ENCODE results near the gene CPLX1. TPM values are rescaled to one million over a fixed set of nuclear protein-coding genes. Genes with fewer than 3 reads are reported as not detected.
A peak's percentile ranks its signal among the peaks of the same experiment; 100 is the strongest.
"Not testable (repeated sequence)": the region's sequence is repeated elsewhere in the genome, so short reads cannot be mapped to it uniquely, and the experiment has no call there.

Gene CPLX1
- polyA plus RNA-seq, 5 donors = 0.84 to 2.7 (median 1.1) TPM

DNA sequence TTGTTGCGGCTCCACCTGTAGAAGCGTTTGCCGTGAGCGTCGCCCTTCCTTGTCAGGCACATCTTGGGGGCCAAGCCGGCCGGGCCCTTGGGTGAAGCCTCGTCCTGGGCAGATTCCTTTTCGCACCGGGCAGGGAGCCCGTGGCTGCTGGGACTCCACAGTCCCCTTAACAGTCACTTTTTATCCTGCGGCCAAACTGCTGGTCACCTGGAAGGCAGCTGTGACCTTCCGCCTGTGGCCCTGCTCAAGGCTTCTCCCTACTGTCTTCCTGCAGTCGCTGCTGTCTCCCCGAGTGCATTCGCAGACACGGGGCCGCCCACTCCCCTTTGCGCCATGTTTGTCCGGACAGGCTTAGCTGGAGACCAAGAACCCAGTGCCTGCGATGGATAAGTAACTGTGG, 65.3 kb downstream of the CPLX1 start:
- DNase-seq = no peak

DNA sequence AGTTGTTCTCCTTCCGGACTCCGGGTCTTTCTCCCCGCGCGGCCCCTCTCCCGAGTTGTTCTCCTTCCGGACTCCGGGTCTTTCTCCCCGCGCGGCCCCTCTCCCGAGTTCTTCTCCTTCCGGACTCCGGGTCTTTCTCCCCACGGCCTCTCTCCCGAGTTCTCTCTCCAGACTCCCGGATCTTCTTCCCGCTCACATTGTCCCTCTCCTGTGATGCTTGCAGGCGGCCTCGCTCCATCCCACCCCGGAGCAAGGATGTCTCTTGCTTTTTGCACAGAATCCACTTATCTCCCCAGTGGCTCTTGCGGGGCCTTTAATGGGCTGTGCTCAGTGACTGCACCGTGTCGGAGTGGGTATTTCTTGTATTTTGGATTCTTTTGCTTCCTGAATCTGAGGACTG, 66.1 kb downstream of the CPLX1 start:
- not testable (repeated sequence) for DNase-seq

DNA sequence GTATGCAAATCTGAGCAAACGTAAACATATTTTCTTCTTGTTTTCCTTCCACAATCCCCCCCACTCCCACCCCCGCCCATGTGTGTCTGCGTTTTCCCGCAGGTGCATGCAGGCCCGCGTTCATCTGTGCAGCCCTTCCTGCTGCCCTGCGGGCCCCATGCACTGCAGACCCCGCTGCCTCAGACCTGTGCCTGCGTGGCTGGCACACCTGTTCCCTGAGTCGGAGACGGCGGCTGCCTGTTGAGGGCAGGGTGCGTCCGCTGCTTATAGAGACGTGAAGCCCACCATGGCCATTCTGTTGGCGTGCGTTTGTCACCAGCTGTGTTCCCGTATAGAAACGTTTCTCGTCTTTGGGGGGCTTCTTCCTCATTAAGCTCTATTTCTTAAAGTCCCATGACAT, 68.8 kb downstream of the CPLX1 start:
- no peak for DNase-seq

DNA sequence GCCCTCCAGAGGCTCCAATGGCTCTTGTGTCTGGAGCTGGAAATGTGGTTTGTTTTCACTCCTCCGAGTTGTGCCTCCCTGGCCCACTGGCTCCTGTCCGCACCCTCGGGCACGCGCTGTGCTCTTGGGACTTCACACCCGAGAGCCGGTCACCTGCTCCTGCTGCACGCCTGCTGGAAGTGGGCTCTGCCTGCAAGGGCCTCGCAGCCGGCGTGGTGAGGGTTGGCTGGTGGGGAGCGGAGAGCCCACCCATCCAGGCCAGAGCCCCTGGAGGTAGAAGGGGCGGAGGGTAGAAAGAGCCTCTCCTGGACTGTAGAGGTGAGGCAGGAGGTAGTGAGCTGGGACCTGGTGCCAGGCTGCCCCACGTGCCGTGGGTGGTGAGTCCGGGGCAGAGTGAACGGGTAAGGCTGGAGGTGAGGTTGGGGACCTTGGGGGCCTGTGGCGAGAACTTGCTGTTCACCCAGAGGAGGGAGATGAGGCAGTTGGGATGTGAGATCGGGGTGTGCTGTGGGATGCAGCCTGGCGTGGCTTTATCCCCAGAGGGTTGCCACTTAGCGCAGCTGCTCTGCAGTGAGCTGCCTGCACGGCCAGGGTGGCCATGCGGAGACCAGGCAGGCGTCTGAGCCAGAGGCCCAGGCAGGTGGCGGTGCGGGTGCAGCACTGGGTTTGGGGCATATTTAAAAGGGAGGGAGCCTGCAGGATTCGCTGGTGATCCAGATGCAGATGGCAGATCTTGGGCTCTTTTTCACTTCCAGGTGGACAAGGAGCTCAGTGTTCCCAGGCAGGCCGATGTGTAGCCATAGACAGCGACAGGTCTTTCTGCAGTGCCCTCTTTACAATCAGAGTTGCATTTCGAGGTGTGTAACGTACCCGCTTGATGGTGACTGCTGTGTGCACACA, 71.5 kb downstream of the CPLX1 start:
- DNase-seq = no peak

DNA sequence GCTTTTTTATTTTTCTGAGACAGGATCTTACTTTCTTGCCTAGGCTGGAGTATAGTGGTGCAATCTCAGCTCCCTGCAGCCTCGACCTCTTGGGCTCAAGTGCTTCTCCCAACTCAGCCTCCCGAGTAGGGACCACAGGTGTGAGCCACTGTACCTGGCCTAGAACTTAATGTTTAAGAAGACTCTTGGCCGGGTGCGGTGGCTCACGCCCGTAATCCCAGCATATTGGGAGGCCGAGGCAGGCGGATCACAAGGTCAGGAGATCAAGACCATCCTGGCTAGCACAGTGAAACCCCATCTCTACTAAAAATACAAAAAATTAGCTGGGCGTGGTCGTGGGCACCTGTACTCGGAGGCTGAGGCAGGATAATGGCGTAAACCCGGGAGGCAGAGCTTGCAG, 72.7 kb downstream of the CPLX1 start:
- not testable (repeated sequence) for DNase-seq

DNA sequence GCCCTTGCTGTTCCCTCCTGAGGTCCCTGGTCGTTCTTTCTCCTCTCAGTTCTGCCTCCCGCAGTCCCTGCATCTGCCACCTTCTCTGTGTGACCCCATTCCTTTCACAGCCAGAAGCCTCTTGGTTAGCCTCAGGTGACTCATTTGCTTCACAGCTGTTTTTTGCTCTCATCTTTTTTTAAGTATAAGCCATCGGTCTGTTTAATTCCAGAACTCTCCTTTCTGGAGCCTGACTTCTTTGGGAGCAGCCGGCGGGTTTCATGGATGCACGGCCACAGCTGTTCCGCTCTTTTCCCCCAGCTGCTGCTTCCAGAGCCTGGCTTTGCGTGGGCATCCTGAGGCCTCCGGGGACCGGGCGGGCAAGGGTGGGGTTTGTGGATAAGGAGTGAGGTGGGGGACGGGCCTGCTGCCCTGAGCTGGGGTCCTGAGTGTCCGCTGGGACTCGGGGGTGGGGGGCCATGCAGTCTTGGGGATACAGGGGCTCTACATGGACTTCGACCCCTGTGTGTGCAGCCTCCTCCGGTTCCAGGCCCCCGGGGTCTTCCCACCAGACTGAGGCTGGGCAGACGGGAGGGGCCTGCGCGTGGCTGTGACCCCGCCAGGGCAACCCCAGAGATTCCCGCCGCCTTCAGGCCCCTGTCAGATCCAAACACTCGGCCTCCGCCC, 73.6 kb downstream of the CPLX1 start:
- no peak for DNase-seq

DNA sequence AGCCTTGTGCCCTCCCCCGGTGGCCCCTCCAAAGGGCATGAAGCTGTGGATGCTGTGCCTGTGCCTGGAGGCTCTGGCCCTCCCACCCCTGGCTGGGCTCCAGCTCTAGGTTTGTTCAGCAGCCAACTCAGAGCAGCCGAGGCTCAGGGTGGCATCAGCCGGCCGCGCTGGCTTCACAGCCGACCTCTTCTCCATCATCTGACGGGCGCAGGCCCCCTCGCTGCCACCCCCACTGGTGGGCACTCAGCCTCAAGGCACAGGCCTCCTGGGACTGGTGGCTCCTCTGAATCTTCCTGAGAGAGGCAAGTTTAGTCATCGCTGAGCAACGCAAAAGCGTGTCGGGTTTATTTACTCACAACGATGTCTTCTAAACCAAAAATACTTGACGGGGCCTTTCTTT, 74.3 kb downstream of the CPLX1 start:
- no peak for DNase-seq

DNA sequence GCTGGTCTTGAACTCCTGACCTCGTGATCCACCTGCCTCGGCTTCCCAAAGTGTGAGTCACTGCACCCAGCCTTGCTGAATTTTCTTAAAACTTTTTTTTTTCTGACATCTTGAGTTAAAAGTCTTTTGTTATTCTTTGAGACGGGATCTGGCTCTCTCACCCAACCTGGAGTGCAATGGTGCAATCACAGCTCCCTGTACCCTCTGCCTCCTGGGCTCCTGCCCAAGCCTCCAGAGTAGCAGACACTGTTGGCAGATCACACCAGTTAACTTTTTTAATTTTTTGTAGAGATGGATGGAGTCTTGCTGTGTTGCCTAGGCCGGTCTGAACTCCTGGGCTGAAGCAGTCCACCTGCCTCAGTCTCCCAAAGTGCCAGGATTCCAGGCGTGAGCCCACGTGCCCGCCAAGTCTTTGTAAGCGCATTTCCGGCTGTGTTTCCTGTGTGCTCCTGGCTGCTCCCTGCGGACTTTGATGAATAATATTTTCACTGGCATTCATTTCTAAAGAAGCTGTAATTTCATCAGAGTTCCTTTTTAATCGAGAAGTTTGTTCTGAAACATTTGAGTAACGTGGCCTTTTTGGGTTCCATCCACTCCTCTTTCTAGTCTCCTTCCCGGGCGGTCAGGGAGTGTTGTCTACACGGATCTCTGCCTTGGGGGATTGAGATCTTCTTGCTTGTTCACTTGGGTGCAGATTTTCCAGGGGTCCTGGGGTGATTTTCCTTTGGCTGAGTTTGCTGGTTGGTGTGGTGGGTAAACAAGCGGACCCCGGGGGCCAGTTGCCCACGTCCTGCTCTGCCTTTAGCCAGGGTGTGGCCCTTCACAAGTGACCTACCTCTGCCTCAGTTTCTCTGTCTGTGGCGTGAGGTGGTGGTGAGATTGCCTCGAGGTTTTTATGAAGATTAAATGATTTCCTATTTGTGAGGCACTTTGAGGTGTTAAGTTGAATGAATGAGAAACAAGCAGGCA, 75.9 kb downstream of the CPLX1 start:
- no peak for DNase-seq

DNA sequence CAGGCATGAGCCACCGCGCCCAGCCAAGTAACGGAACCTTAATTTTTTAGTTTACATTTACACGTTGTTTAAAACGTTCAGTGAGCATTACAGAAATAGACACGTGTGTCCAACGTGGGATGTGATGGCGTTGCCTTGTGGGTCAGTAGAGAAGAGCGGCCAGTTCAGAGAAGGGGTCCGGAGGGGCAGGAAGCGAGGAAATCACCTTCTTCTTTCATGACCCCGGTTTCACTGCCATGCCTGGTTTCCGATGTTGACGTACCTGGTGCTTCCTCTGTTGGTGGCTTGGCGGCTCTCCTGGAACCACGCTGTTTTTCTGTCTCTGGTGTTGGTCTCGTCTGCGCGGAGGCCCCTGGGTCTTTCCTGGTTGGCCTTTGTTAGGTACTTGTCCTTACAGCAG, 77.5 kb downstream of the CPLX1 start:
- no peak for DNase-seq

DNA sequence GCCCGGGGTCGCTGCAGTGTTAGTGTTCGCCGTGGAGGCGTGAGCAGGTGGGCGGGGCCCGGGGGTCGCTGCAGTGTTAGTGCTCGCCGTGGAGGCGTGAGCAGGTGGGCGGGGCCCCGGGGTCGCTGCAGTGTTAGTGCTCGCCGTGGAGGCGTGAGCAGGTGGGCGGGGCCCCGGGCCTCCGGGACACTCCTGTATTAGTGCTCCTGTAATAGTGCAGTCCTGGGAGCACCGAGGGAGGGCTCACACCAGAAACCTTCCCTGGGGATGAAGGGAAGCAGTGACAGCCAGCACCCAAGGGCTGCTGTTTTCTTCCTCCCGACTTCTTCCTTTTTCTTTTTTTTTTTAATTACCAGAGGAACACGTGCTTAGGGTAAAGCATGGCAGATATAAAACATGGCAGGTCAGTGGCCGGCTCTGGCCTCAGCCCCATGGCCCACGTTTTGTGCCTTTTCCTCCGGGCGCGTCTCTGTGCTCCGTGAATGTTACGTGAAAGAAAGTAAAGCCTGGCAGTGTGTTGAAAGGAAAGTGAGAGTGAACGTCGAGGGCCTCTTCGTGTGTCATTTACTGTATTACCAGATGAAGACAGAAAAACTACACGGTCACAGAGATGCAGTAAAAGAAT, 78.3 kb downstream of the CPLX1 start:
- DNase-seq = no peak

DNA sequence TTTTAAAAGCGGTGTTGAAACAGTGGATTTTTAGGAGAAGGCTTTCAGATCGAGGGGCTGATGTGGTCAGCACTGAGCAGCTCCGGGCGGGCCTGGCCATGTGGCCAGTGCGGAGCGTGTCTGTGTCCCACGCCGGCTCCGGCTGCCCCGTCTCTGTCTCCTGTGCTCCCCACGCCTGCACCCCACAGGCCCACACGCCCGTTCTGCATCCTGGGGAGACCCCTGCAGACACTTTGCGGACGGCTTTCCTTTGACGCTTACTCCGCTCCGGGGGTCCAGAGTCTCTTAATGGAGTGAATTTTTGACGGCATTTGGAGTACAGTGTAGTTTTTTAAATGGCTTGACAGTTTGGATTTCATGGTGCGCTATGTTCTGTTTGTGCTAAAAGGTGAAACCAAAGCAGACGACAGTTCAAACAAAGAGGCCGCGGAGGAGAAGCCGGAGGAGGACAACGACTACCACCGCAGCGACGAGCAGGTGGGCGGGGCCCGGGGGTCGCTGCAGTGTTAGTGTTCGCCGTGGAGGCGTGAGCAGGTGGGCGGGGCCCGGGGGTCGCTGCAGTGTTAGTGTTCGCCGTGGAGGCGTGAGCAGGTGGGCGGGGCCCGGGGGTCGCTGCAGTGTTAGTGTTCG, 81.6 kb downstream of the CPLX1 start:
- DNase-seq = no peak

DNA sequence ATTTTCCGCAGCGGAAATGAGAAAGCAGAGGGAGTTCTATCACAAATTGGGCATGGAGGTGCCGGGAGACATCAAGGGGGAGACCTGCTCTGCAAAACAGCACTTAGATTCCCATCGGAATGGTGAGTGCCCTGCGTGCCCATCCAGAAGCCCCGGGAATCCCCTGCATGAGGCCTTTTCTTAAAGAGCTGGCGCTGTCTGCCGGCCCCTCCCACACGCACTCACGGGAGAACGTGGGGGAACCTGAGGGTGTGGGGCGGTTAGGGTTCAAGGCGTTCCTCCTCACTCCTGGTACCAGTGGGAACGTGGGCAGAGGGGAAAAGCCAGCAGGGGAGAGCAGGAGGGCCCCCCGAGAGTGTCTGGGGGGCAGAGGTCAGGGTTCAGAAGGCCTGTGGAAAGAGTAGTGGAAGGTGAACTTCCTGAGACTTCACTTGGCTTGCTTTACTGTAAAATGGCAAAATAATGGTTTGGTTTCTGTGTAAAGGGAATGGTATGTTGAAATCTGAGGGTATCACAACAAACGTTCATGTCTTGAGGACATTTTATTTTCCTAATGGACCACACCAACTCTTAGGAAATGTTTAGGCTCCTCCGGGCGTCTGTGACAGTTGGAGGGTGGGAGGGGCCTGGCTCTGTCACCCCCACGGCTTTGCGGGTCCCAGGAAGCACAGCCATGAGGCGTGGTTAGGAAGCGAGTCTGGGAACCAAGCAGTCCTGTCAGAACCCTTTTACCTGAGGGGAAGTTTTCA, 82.3 kb downstream of the CPLX1 start:
- DNase-seq = no peak

DNA sequence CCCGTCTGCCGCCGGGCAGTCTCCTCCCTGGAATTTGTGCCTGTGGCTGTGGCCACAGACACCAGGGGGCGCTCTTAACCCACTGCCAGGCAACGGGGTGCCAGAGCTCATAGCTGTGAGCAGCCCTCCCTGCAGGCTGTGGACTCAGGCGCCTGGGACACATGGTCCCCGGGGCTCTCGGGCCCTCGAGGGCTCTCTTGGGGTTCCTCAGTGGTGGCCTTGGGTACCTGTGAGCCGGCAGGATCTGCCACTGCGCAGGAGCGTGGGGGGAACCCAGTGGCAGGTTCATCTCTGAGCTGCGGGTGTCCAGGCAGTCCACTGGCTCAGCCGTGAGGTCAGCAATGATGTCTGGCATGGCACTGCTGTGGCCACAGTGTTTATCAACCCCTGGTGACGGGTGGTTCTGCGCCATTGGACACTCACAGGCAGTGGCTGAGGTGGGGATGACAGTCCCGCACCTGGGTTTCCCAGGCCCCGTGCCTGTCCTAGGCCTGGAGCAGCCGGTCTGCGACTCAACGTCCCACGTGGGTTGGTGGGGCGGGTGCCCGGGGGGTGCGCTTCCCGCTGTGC, 83.1 kb downstream of the CPLX1 start:
- peak; percentile 15 to 24 for DNase-seq

DNA sequence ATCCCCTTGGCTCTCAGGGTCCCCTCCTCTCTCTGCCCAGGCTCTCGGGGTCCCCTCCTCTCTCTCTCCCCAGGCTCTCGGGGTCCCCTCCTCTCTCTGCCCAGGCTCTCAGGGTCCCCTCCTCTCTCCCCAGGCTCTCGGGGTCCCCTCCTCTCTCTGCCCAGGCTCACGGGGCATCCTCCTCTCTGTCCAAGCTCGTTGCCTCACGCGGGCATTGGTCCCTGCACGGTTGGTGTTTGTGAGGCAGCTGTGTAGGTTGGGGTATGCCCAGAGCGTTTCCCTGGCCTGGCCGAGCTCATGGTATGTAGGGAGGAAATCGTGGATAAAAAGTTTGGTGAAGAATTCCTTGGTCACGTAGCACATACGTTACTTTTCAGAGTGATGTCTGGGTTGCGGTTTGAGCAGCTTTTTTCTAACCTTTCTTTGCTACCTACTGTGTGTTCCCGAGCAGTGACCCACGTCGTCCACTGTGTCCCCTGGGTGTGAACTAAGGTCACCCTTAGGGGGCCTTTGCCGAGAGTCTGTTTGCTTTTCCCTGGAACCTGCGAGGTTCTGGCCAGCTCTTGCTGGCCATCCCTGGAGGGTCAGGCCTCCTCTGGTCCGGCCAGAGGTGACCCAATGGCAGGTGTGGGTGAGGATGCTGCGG, 83.7 kb downstream of the CPLX1 start:
- DNase-seq = no peak

DNA sequence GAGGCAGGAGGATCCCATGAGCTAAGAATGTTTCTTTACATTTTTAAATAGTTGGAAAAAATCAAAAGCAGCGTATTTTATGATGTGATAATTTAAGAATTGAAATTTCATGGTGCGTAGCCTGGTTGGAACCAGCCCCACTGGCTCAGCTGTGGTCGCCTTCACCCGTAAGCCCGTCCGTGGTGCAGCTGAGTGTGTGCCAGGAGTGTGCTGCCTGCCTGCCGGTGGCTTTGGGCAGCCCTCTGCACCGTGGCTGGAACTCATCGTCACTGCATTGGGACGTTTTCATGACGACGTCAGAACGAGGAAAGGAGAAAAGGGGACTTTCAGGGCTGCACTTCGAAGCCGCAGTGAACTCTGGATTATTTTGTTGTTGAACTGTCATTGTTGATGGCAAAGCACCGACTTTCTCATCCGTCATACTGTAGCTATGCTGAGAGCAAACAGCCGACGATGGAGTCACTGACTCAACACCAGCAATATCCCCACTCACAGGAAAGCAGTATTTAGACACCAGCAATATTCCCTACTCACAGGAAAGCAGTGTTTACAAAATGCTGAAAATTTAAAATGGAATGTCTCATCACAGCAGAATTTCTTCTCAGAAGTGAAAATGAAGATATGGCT, 85.2 kb downstream of the CPLX1 start:
- no peak for DNase-seq

DNA sequence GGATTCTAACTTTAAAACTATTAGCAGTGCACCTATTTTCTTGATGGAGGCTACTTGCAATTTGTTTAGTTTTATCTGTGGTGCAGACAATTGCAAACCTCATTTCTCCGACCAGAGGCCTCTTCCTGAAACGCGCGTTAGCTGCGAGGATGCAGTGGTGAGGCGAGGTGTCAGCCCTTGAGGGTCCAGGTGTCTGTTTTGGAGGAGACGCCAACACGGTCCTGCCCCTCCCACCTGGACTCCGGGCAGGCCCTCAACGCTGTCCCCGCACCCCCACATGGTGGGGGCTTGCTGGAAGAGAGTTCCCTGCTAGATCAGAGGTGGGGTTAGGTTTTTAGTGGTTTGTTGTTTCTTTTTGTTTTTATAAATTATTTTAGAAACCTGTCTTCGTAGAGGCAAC, 85.9 kb downstream of the CPLX1 start:
- no peak for DNase-seq

DNA sequence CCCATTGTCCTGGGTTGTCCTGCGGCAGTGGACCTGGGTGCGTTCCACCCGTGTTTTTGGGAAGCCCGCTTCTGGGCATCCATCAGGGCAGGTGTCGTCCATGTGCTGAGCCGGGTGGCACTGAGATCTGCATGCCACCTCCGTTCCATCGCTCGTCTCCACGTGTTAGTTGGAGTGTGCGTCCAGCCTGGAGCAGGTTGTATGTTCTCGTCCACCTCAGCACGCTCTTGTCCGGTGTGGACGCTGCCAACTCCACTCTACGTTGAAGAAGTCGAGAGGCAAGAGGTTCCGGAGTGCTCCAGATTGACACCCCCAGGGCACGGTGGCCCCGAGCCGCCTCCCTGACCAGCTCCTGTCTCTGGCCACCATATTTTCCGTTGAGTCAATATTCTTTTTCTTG, 86.4 kb downstream of the CPLX1 start:
- DNase-seq = no peak

DNA sequence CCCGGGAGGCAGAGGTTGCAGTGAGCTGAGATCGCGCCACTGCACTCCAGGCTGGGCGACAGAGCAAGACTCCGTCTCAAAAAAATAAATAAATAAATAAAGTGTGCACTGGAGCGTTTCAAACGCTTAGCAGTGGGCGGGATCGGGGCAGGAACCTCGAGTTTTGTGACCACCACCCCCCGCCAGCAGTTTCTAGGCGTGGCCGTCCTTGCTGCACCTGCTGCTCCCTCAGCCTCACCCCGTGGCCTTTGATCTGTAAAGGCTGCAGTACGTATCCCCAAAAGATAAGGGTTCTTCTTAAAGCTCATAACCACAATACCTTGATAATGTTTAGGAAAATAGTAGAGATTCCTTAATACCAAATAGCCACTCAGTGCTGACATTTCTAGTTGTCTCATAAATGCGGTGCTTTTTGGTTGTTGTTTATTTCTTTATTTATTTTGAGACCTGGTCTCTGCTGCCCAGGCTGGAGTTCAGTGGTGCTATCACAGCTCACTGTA, 87.1 kb downstream of the CPLX1 start:
- no peak for DNase-seq

DNA sequence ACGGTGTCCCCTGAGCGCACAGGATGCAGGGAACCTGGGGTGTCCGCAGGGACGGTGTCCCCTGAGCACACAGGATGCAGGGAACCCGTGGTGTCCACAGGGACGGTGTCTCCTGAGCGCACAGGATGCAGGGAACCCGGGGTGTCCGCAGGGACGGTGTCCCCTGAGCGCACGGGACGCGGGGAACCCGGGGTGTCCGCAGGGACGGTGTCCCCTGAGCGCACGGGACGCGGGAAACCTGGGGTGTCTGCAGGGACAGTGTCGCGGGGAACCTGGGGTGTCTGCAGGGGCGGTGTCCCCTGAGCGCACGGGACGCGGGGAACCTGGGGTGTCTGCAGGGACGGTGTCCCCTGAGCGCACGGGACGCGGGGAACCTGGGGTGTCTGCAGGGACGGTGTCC, 89.4 kb downstream of the CPLX1 start:
- not testable (repeated sequence) for DNase-seq
